Neural cell (in vitro differentiated cells): ENCODE results near the gene TPM1. TPM values are rescaled to one million over a fixed set of nuclear protein-coding genes. Genes with fewer than 3 reads are reported as not detected.

Source experiments
- H2AFZ ChIP-seq: fragments of 200-600, 300-800 bp; sonication (generic), shearing (Covaris generic); 2 replicates; pipeline ENCODE4 v1.6.0; 2014; ENCODE audit warnings: low read depth, mild to moderate bottlenecking, antibody characterized with exemption, low read length, moderate library complexity
- H3F3A ChIP-seq: fragments of 200-600 bp; shearing (Covaris generic); 2 replicates; pipeline ENCODE4 v1.6.1; 2016; ENCODE audit warnings: mild to moderate bottlenecking, moderate library complexity, mixed read lengths, antibody characterized with exemption, low read length; ENCODE audit not compliant: insufficient read depth, poor library complexity, severe bottlenecking
- H3K27ac ChIP-seq: fragments of 200-600, 300-800 bp; sonication (generic), shearing (Covaris generic); 2 replicates; pipeline ENCODE4 v1.5.1; 2014; ENCODE audit warnings: mild to moderate bottlenecking, low read length, moderate library complexity
- H3K27me3 ChIP-seq: fragments of 300-800, 200-600 bp; sonication (generic), shearing (Covaris generic); 2 replicates; pipeline ENCODE4 v1.6.0; 2014; ENCODE audit warnings: mild to moderate bottlenecking, low read depth, low read length, moderate library complexity; ENCODE audit not compliant: insufficient read depth
- H3K36me3 ChIP-seq: fragments of 300-800, 200-600 bp; sonication (generic), shearing (Covaris generic); 2 replicates; pipeline ENCODE4 v1.5.1; 2014; ENCODE audit warnings: mild to moderate bottlenecking, antibody characterized with exemption, low read length, moderate library complexity; ENCODE audit not compliant: insufficient read depth
- H3K4me2 ChIP-seq: fragments of 300-800, 200-600 bp; sonication (generic), shearing (Covaris generic); 2 replicates; pipeline ENCODE4 v1.6.0; 2014; ENCODE audit warnings: mild to moderate bottlenecking, low read length
- H3K4me3 ChIP-seq: fragments of 300-800, 200-600 bp; sonication (generic), shearing (Covaris generic); 2 replicates; pipeline ENCODE4 v1.5.1; 2014; ENCODE audit warnings: mild to moderate bottlenecking, low read length, moderate library complexity
- H3K79me2 ChIP-seq: fragments of 200-600 bp; shearing (Covaris generic); replicated peaks from 2 replicates; pipeline ENCODE4 v1.6.0; 2014; ENCODE audit warnings: mild to moderate bottlenecking, low read length, moderate library complexity; ENCODE audit not compliant: insufficient read depth
- H3K9ac ChIP-seq: fragments of 300-800, 200-600 bp; sonication (generic), shearing (Covaris generic); 2 replicates; pipeline ENCODE4 v1.6.1; 2016; ENCODE audit warnings: mild to moderate bottlenecking, low read length, mixed read lengths
- H3K9me2 ChIP-seq: fragments of 200-600 bp; shearing (Covaris generic); 2 replicates; pipeline ENCODE4 v1.6.1; 2016; ENCODE audit warnings: mild to moderate bottlenecking, low read length, mixed read lengths; ENCODE audit not compliant: insufficient read depth
- H3K9me3 ChIP-seq: fragments of 200-600, 300-800 bp; sonication (generic), shearing (Covaris generic); 2 replicates; pipeline ENCODE4 v1.6.1; 2016; ENCODE audit warnings: mild to moderate bottlenecking, mixed run types, low read length, moderate library complexity, mixed read lengths
- H4K20me1 ChIP-seq: fragments of 200-600 bp; shearing (Covaris generic); 2 replicates; pipeline ENCODE4 v1.6.1; 2016; ENCODE audit warnings: mild to moderate bottlenecking, mixed run types; ENCODE audit not compliant: insufficient read depth
- CTCF ChIP-seq: fragments of 450-650 bp; IDR thresholded peaks from 2 replicates; pipeline ENCODE4 v1.5.1; 2014; ENCODE audit warnings: antibody characterized with exemption, mild to moderate bottlenecking, moderate library complexity; ENCODE audit not compliant: poor library complexity, severe bottlenecking
- EP300 ChIP-seq: fragments of 450-650 bp; conservative IDR thresholded peaks from 2 replicates; pipeline ENCODE4 v1.6.1; 2014; ENCODE audit warnings: antibody characterized with exemption, mild to moderate bottlenecking, moderate library complexity; ENCODE audit not compliant: poor library complexity, severe bottlenecking
- EZH2 ChIP-seq: fragments of 200-600, 300-800 bp; shearing (Covaris generic), sonication (generic); IDR thresholded peaks from 2 replicates; pipeline ENCODE4 v1.6.1; 2014; ENCODE audit warnings: antibody characterized with exemption, low read length, borderline replicate concordance, mild to moderate bottlenecking; ENCODE audit not compliant: insufficient read depth, poor library complexity, severe bottlenecking
- MXI1 ChIP-seq: fragments of 450-650 bp; conservative IDR thresholded peaks from 2 replicates; pipeline ENCODE4 v1.6.1; 2014; ENCODE audit warnings: antibody characterized with exemption, mild to moderate bottlenecking; ENCODE audit not compliant: poor library complexity, severe bottlenecking
- POLR2AphosphoS5 ChIP-seq: IDR thresholded peaks from 2 replicates; pipeline ENCODE4 v1.6.1; 2012
- RAD21 ChIP-seq: fragments of 450-650 bp; conservative IDR thresholded peaks from 2 replicates; pipeline ENCODE4 v1.6.1; 2014; ENCODE audit warnings: antibody characterized with exemption, mild to moderate bottlenecking, moderate library complexity
- REST ChIP-seq: IDR thresholded peaks from 2 replicates; pipeline ENCODE4 v1.6.1; 2012; ENCODE audit warnings: borderline replicate concordance
- SMC3 ChIP-seq: fragments of 450-650 bp; conservative IDR thresholded peaks from 2 replicates; pipeline ENCODE4 v1.6.1; 2014; ENCODE audit warnings: antibody characterized with exemption, mild to moderate bottlenecking, moderate library complexity; ENCODE audit not compliant: poor library complexity
- TAF1 ChIP-seq: IDR thresholded peaks from 2 replicates; pipeline ENCODE4 v1.6.1; 2012; ENCODE audit warnings: low read depth
- polyA plus RNA-seq: library from polyadenylated mRNA; depleted of rRNA; stranded (reverse); fragments of >200 nt; gene quantifications from 2 replicates; pipeline ENCODE4 v1.2.3, GENCODE V29; 2014

The TPM1 gene
- polyA plus RNA-seq, 1 donor from 2014 or later, result 254 TPM

GRCh38 chr15:63027646-63028045 is 14.9 kb upstream of the TPM1 start:
- H3K27me3 ChIP-seq, result no peaks in the 10 kb centered on the region
- no peak overlapping the region for H3K4me3 ChIP-seq
- no peaks in the 10 kb centered on the region for H3K9me3 ChIP-seq
- no peak for TF ChIP-seq CTCF
- no peak for TF ChIP-seq MXI1
- no peak for TF ChIP-seq EP300
- no peak for TF ChIP-seq EZH2
- TF ChIP-seq RAD21, result no peak
- no peak for TF ChIP-seq SMC3
- no peak for TF ChIP-seq POLR2AphosphoS5
- TF ChIP-seq REST, result no peak
- no peak for TF ChIP-seq TAF1
- H3K9me2 ChIP-seq, result no peaks in the 10 kb centered on the region
- H3K36me3 ChIP-seq, result no peaks in the 10 kb centered on the region
- no peaks in the 10 kb centered on the region for H3F3A ChIP-seq
- H3K79me2 ChIP-seq, result no peaks in the 10 kb centered on the region
- no peak overlapping the region for H2AFZ ChIP-seq
- H3K9ac ChIP-seq, result no peak overlapping the region
- no peaks in the 10 kb centered on the region for H4K20me1 ChIP-seq
- no peak overlapping the region for H3K27ac ChIP-seq
- no peak overlapping the region for H3K4me2 ChIP-seq

- H2AFZ ChIP-seq, result no peak overlapping the region
- TF ChIP-seq TAF1 (no peak), POLR2AphosphoS5 (no peak), SMC3 (no peak), REST (no peak), MXI1 (no peak), EP300 (no peak), CTCF (no peak), EZH2 (no peak), RAD21 (no peak)
- H3K79me2 ChIP-seq, result no peaks in the 10 kb centered on the region
- no peaks in the 10 kb centered on the region for H3F3A ChIP-seq
- no peak overlapping the region for H3K27ac ChIP-seq
- H3K36me3 ChIP-seq, result no peaks in the 10 kb centered on the region
- H3K9me2 ChIP-seq, result no peaks in the 10 kb centered on the region
- no peaks in the 10 kb centered on the region for H3K27me3 ChIP-seq
- no peaks in the 10 kb centered on the region for H3K9me3 ChIP-seq
- no peak overlapping the region for H3K4me2 ChIP-seq
- no peak overlapping the region for H3K4me3 ChIP-seq
- no peak overlapping the region for H3K9ac ChIP-seq
- H4K20me1 ChIP-seq, result no peaks in the 10 kb centered on the region
Observed at GRCh38 chr15:63028442-63029110, 14.0 kb upstream of the TPM1 start.
